ENCODE data around the gene TMEM121. TPM values are rescaled to one million over a fixed set of nuclear protein-coding genes. Genes with fewer than 3 reads are reported as not detected.

The TMEM121 gene
- total and polyA plus RNA-seq, 10 of the 15 experiments (the other 5 are each of a cell fraction or from before 2014, with no cell fraction given) = 0.04 to 4.9 (median 1.2) TPM; not detected in 2

DNA sequence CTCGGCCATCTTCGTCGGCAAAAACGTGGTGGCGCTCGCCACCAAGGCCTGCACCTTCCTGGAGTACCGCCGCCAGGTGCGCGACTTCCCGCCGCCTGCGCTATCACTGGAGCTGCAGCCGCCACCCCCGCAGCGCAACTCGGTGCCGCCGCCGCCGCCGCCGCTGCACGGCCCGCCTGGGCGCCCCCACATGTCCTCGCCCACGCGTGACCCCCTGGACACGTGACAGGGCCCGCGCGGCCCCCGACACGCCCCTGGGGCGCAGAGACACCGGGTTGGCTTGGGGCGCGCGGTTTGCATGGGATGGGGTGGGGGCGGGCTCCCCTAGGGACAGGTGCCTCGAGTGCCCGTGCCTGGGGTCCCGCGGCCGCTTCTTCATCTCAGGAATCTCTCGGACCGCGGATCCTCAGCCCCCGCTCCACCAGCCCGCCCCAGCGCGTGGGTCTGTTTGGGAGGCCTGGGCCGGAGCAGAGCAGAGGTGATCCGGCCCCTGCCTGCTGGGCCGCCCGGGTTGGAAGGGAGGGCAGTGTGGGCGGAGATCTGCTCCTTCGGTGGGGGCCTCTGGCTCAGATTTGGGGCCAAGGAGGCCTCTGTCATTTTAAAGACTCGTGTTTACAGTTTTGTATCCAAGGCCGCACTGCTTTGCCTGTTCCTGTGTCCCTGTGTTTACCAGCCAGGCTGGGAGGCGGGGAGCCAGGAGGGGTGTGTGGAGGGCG lies 3.3 kb downstream of the TMEM121 start (continued):
- TF ChIP-seq GATAD2B (conservative IDR thresholded peaks at IDR 0.05; ENCODE audit: low read depth) (0 out of 2 replicates have a peak, but pooled peaks have one; percentile 4), DPF2 (IDR thresholded peaks at IDR 0.05) (peak; percentile 38; the same call in 1 of the 2 replicates)
- TF ChIP-seq, protein P1, sequence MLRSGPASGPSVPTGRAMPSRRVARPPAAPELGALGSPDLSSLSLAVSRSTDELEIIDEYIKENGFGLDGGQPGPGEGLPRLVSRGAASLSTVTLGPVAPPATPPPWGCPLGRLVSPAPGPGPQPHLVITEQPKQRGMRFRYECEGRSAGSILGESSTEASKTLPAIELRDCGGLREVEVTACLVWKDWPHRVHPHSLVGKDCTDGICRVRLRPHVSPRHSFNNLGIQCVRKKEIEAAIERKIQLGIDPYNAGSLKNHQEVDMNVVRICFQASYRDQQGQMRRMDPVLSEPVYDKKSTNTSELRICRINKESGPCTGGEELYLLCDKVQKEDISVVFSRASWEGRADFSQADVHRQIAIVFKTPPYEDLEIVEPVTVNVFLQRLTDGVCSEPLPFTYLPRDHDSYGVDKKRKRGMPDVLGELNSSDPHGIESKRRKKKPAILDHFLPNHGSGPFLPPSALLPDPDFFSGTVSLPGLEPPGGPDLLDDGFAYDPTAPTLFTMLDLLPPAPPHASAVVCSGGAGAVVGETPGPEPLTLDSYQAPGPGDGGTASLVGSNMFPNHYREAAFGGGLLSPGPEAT (IDR thresholded peaks at IDR 0.05; ENCODE audit: low read depth) = no peak

DNA sequence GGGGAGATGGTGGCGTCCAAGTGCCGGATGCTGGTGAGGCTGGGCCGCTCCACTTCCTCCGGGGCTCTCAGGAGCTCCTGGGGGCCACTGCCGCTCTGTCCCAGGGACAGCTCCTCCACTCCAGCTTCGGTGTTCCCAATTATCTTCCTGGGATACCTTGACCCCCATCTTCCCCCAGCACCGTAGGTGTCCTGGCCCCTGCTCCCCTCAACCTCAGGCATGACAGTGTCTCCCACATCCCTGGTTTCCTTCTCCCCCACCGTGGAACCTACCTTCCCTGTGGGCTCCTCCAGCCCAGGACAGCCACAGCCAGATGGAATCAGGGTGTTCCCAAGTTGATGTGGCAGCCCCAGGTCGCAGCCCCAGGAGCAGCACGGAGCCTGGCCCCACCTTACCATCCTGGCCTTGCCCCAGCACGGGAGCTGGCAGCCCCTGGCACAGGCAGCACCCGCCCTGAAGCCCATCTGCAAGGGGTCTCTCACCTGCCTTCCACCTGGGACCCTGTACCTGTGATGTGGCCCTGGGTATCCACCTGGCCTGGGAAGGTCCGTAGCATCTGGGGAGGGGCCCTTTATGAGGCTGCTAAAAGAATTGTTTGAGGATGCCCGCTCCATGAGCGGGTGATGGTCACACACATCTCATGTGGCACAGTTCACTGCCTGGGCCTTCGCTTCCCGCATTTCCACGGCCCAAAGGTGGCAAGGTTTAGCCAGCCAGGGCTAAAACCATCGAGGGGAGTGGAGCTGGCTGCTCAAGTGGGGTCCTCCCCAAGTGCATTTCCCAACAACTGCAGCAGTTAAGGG lies 4.1 kb downstream of the TMEM121 start:
- no peak for DNase-seq (ENCODE audit: low read depth, low spot score)
- Histone ChIP-seq H3K27me3 (replicated peaks in 1 of 2; ENCODE audit: control insufficient read depth in 2 of 2, insufficient read depth in 2 of 2, low read length in 1 of 2) (peaks cover 5 to 7% of the 10 kb centered on the region in 2 experiments; a peak in 3 of 4 replicates), H2AFZ (ENCODE audit: control insufficient read depth, low read depth, low read length) (no peak overlapping the region), H3K27ac (ENCODE audit: control insufficient read depth, insufficient read depth) (no peak overlapping the region), H3K4me3 (no peak overlapping the region), H3K9ac (ENCODE audit: control insufficient read depth, insufficient read depth, low read length) (no peak overlapping the region), H3K9me3 (replicated peaks; ENCODE audit: control insufficient read depth, insufficient read depth, low read length) (no peaks in the 10 kb centered on the region), H3K79me2 (ENCODE audit: control insufficient read depth, insufficient read depth, low read length) (no peaks in the 10 kb centered on the region), H3K36me3 (ENCODE audit: control insufficient read depth in 2 of 2, insufficient read depth in 2 of 2, low read length in 1 of 2) (no peaks in the 10 kb centered on the region), H4K20me1 (ENCODE audit: control insufficient read depth, insufficient read depth) (no peaks in the 10 kb centered on the region), H3K4me1 (ENCODE audit: control insufficient read depth, insufficient read depth, low read length) (peaks cover 4% of the 10 kb centered on the region), H3K4me2 (ENCODE audit: control insufficient read depth, insufficient read depth) (no peak overlapping the region)
- peak; percentile 7; the same call in 1 of the 3 replicates for ATAC-seq
- in situ Hi-C loops (cut with MboI) = loop anchor here (10.0 kb wide), 2 partner anchors 474 to 634 kb away; no protein-coding TSS in a partner anchor
- ChIA-PET POLR2A (no interaction called here), SMC1A (ENCODE audit: uncharacterized antibody, unreplicated experiment) (no interaction called here), CTCF (interaction anchor here (0.8 to 0.9 kb wide), 2 partner anchors 160 to 887 kb away, joined by 3 to 4 read pairs; no protein-coding TSS in a partner anchor), RAD21 (ENCODE audit: unreplicated experiment) (no interaction called here)
- no peak for FAIRE-seq
- WGBS (ENCODE audit: insufficient coverage, insufficient replicate concordance, low lambda C conversion rate, missing lambda C conversion rate) = 59% methylated on average over 19 of the region's 19 CpGs
- TF ChIP-seq ATF7 (IDR thresholded peaks at IDR 0.05; ENCODE audit: low read depth) (no peak), FOXK2 (IDR thresholded peaks at IDR 0.05) (no peak), BMI1 (IDR thresholded peaks at IDR 0.05; ENCODE audit: borderline replicate concordance) (no peak), ZNF384 (IDR thresholded peaks at IDR 0.05; ENCODE audit: borderline replicate concordance, low read depth, low read length) (no peak)
- TF ChIP-seq, protein P2, sequence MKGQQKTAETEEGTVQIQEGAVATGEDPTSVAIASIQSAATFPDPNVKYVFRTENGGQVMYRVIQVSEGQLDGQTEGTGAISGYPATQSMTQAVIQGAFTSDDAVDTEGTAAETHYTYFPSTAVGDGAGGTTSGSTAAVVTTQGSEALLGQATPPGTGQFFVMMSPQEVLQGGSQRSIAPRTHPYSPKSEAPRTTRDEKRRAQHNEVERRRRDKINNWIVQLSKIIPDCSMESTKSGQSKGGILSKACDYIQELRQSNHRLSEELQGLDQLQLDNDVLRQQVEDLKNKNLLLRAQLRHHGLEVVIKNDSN (IDR thresholded peaks at IDR 0.05; ENCODE audit: borderline replicate concordance, extremely low read length, insufficient read depth, low read depth, low read length) = no peak
- intact Hi-C loops (cut with micrococcal nuclease; ENCODE audit: unreplicated experiment) = loop anchor here (10.0 kb wide), 2 partner anchors 644 to 884 kb away; no protein-coding TSS in a partner anchor
- BruUV-seq (replicated peaks) = no TSS peak

Data from GM12878 (cell line).